Measurements from ENCODE around the gene UBTD1.
"Not testable (repeated sequence)": the region's sequence is repeated elsewhere in the genome, so short reads cannot be mapped to it uniquely, and the experiment has no call there.

Gene UBTD1

DNA sequence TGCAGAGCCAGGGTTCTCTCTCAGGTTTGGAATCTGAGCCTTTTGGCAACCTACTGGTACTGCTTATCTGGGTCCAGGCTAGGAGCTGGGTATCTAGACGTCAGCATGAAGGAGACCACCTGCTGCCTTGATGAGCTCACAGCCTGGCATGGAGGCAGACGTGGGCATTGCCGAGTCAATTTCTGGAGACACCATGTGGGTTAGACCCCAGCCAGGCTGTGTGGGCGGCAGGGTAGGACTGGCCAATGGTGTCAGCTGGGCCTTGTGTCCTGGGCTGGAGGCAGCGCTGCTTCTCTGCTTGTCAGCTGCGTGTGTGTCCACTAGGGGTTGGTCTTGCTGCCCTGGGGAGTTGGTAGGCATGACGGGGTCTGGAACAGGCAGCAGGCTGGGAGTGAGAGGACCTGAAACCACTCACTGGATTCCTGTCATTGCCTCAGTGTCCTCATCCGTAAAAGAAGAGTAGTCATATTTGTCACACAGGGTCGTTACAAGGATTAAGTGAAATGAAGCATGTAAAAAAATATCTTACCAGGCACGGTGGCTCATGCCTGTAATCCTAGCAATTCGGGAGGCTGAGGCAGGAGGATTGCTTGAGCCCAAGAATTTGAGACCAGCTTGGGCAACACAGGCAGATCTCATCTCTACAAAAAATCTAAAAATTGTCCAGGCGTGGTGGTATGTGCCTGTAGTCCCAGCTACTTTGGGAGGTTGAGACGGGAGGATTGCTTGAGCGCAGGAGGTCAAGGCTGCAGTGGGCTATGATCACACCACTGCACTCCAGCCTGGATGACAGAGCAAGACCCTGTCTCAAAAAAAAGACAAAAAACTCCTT lies 42.2 kb downstream of the UBTD1 start:
- DNase-seq, result no peak

DNA sequence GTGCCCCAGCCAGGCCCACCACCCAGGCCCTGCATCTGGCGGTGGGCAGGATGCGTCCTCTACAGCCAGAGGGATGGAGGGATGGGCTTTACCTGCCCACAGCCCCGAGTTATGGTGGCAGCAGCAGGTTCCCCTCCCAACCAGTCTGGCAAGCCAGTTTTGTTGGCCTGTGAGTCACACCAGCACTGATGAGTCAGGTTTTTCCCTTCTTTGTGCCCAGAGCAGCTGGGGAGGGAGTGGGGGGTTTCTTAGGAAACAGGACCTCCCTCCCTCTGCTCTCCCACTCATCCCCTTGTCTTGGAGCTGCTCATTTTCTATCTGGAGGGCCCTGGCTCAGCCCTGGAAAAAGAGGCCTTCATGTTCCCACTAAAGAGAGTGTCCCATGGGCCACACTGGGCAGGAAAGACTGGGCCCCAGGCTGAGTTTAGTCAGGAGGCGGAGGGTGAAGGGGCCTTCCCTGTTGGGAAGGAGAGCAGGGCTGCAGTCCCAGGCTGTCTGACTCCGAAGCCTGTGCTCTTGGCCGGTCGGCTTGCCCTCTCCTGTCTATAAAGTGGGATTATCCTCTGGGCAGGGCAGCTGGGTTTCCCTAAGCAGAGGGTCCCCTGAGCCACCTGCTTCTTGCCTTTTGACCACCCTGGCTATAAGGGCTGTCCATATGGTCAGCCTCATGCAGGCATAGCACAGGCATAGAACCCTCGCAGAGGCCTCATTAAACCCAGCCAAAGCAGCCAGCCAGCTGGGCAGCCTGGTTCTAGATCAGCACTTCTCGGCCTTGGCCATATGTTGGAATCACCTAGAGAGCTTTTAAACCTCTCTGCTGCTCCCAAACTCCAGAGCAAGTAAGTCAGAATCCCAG lies 43.7 kb downstream of the UBTD1 start:
- no peak for DNase-seq

DNA sequence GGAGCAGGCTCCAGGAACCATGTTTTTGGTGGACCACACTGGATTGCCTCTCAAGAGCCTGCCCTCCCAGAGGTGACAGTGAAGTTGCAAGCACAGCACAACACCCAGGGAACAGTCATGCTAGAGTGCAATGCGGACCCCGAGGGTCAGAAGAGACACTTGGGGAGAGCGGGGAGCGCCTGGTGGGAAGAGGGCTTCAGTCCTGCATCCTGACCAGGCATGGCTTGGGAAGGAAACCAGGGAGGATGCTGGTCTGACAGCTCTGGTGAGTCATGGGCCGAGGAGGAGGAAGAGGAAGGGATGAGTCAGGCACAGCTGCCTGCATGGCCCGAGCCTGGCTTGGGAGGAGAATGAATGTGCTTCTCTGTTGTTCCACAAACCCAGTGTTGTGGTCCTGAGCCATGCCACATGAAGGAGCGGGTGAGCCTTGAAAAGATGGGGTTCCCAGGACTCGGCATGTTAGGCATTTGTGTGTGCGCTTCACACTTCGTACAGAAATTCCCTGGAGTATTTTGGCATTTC lies 44.4 kb downstream of the UBTD1 start:
- peak; percentile 6 for DNase-seq

- no peak for DNase-seq
Measured at GRCh38 chr10:97546456-97547270, 47.9 kb downstream of the UBTD1 start.

- DNase-seq, result no peak
Measured at GRCh38 chr10:97547271-97547600, 48.5 kb downstream of the UBTD1 start.

DNA sequence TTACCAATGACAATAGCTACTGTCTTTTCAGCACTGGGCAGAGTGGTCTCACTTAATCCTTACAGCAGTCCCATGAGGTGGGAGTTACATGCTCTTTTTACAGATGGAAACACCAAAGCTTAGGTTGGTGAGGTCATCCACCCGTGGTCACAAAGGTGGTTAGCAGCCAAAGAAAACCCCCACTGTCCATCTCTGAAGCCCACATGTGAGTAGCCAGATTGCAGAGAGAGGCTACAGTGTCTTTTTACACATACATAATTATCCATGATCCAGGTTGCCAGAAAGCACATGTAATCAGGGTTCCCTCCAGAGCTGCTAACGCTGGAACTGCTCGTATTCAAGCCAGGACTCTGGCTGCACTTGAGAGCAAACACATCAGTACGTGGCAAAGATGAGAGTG lies 49.2 kb downstream of the UBTD1 start:
- no peak for DNase-seq

DNA sequence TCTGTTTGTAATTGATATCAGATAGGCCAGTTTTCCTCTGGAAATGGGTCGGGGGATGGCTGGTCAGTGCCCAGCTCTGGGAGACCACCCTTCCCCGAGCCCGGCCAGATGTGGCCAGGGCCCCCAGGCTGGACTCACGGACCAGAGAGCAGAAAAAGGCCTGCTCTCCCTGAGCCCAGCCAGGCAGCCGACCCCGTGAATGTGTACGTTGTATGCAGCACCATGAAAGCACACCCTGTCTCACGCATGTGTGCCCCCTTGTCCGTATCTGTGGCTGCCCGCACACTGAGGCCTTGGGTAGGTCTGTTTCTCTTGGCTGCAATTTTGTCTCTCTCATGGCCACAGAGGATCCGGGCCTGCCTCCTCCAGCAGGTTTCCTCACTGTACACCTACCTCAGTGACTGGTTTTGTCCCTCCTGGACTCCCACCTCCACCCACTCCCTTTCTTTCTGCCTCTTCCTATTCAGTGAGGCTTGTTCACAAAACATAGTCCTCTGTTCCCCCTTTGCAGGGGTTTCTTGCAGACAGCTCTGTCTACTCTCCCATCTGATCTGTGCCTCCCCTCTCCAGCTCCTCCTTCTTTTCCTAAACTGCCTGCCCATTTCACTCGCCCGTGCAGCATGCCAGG lies 50.2 kb downstream of the UBTD1 start:
- no peak for DNase-seq

DNA sequence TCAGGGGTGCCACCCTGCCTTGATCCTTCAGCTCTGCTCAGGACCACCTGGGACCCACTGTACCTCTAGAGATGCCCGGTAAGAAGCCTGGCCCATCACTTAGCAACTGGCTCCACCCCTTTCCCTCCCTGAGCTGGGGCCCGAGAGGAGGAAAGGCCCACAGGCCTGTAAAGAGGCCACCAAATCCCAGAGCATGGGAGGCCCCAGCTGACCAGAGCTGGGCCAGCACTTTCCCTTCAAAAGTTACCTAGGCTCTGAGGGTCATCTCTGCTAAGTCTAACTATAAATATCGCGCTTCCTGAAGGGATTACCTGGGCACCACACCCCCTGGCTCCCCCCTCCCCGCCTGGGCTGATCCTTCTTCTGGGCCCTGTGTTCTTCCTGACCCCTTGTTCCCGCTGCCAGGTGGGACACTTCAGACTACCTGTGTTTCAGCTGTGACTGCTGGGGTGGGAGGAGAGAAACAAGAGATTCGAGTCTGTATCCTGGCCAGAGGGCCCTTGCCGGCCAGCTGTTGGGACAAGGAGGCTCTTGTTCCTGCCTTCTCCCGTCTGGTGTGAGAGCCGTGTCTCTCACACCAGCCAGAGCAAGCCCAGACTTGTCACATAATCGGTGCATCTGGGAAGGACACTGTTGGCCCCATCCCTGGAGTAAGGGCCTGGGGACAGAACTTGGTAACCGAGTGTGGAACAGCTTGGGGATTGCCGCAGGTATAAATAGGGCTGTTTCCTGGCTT lies 51.0 kb downstream of the UBTD1 start:
- DNase-seq, result no peak

- no peak for DNase-seq
Measured at GRCh38 chr10:97550336-97551149, 51.8 kb downstream of the UBTD1 start.

DNA sequence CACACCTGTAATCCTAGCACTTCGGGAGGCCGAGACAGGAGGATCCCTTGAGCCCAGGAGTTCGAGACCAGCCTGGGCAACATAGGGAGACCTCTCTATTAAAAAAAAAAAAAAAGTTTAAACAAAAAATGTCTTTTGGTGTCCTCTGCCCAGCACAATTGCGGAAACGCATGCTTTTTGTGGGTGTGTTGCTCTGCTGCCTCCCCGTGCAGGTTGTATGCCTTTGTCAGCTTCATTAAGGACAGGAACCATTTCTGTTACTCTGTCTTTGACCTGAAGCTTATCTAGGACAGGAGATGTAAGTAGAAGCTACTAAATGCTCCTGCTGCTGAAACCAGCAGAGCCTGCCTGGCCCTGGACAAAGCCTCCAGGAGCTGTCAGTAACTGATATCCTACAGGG lies 52.5 kb downstream of the UBTD1 start:
- DNase-seq, result no peak

GRCh38 chr10:97553575-97554031 lies 54.9 kb downstream of the UBTD1 start:
- DNase-seq, result peak; percentile 65

DNA sequence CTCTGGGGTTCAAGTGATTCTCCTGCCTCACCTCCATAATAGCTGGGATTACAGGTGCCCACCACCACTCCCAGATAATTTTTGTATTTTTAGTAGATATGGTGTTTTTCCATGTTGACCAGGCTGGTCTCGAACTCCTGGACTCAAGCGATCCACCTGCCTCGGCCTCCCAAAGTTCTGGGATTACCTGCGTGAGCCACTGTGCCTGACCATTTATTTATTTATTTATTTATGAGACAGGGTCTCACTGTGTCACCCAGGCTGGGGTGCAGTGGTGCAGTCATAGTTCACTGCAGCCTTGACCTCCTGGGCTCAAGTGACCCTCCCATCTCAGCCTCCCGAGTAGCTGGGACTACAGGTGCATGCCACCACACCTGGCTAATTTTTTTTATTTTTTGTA lies 55.6 kb downstream of the UBTD1 start:
- not testable (repeated sequence) for DNase-seq

DNA sequence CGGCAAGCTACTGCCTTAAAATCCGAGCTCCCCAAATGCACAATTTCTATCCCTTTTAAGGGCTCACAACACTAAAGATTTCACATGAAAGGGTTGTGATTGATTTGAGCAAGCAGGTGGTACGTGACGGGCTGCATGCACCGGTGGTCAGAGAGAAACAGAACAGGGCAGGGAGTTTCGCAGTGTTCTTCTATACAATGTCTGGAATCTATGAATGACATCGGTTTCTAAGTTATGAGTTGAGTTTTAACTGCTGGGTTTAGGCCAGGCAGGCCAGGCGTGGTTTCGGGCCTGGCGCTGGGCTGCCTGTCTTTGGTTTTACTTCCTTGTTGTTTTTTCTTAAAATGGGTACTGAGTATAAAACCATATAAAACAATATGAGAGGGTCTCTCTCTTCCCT lies 56.8 kb downstream of the UBTD1 start:
- DNase-seq, result not testable (repeated sequence)

- DNase-seq, result not testable (repeated sequence)
Measured at GRCh38 chr10:97560731-97561381, 62.1 kb downstream of the UBTD1 start.

GRCh38 chr10:97561386-97562077 lies 62.8 kb downstream of the UBTD1 start:
- not testable (repeated sequence) for DNase-seq

GRCh38 chr10:97562329-97562728 lies 63.6 kb downstream of the UBTD1 start:
- not testable (repeated sequence) for DNase-seq

GRCh38 chr10:97563337-97563736 lies 64.6 kb downstream of the UBTD1 start:
- DNase-seq, result no peak

- no peak for DNase-seq
Measured at GRCh38 chr10:97564776-97565175, 66.1 kb downstream of the UBTD1 start.

DNA sequence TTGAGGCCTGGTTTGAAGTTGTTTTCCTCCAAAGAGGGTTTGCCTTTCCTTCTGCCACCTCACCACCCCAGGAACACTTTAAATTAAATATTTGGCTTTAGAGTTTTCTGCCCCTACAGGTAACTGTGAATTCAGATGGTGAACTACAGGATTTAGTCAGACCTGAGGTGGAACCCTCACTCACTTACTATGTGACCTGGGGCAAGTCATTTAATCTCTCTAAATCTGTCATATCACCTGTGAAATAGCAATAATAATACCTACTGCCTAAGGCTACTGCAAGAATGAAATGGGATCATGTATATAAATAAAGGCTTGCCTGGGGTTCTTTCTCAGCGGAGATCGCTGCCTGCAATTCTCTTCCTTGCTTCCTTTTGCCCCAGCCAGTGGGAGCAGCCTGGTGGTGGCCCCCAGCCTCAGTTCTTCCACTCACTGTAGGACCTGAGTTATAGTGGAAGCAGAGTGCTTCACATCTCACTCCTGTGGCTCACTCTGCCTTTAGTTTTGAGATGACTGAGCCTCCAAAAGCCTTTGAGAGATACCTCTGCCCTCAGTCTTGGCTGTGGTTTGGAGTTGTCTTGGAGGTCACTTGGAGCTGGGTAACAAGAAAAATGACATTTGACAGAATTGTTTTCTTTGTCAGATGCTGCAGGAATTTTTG lies 67.7 kb downstream of the UBTD1 start:
- DNase-seq, result no peak

Data from CD4-positive, alpha-beta T cell treated with Interleukin-17A for 1 hour (primary cell).